Neural progenitor cell (in vitro differentiated cells): Measurements from ENCODE around the gene FRMPD1. TPM values are rescaled to one million over a fixed set of nuclear protein-coding genes. Genes with fewer than 3 reads are reported as not detected.

Source experiments
- DNase-seq: peaks from one replicate; pipeline ENCODE4 v3.0.0-alpha.2; 2016; ENCODE audit warnings: low spot score
- H2AFZ ChIP-seq: fragments of 200-600 bp; sonication (generic); replicated peaks from 2 replicates; pipeline ENCODE4 v1.6.1; 2016; ENCODE audit warnings: antibody characterized with exemption
- H3F3A ChIP-seq: fragments of 200-600 bp; sonication (generic); 2 replicates; pipeline ENCODE4 v1.6.1; 2016; ENCODE audit warnings: antibody characterized with exemption, low read depth
- H3K27ac ChIP-seq: fragments of 200-600 bp; sonication (generic); 2 replicates; pipeline ENCODE4 v1.5.1; 2016; ENCODE audit warnings: mild to moderate bottlenecking
- H3K27me3 ChIP-seq: fragments of 200-600 bp; sonication (generic); 2 replicates; pipeline ENCODE4 v1.6.1; 2016; ENCODE audit warnings: mild to moderate bottlenecking, moderate library complexity
- H3K36me3 ChIP-seq: fragments of 200-600 bp; sonication (generic); 2 replicates; pipeline ENCODE4 v1.5.1; 2016
- H3K4me1 ChIP-seq: fragments of 200-600 bp; sonication (generic); 2 replicates; pipeline ENCODE4 v1.6.1; 2016; ENCODE audit warnings: mixed run types
- H3K4me2 ChIP-seq: fragments of 200-600 bp; sonication (generic); 2 replicates; pipeline ENCODE4 v1.6.1; 2016
- H3K4me3 ChIP-seq: fragments of 200-600 bp; sonication (generic); 2 replicates; pipeline ENCODE4 v1.5.1; 2016
- H3K79me2 ChIP-seq: fragments of 200-600 bp; sonication (generic); 2 replicates; pipeline ENCODE4 v1.6.1; 2016; ENCODE audit warnings: low read depth
- H3K9ac ChIP-seq: fragments of 200-600 bp; sonication (generic); 2 replicates; pipeline ENCODE4 v1.6.1; 2016
- H3K9me3 ChIP-seq: fragments of 200-600 bp; sonication (generic); 2 replicates; pipeline ENCODE4 v1.5.1; 2016; ENCODE audit warnings: low read depth
- H4K20me1 ChIP-seq: fragments of 200-600 bp; sonication (generic); 2 replicates; pipeline ENCODE4 v1.6.1; 2016; ENCODE audit warnings: low read depth
- H3K27ac Mint-ChIP-seq: 3 replicates; pipeline ENCODE4 v1.8.0; 2021; ENCODE audit warnings: mixed read lengths
- H3K27me3 Mint-ChIP-seq: 2 replicates; pipeline ENCODE4 v1.8.0; 2022; ENCODE audit warnings: low read depth, mild to moderate bottlenecking, inconsistent platforms, moderate library complexity, mixed read lengths; ENCODE audit not compliant: insufficient read depth
- H3K36me3 Mint-ChIP-seq: 3 replicates; pipeline ENCODE4 v1.8.0; 2021; ENCODE audit warnings: mixed read lengths
- H3K4me1 Mint-ChIP-seq: 3 replicates; pipeline ENCODE4 v1.8.0; 2021; ENCODE audit warnings: mixed read lengths
- H3K4me3 Mint-ChIP-seq: 3 replicates; pipeline ENCODE4 v1.8.0; 2021; ENCODE audit warnings: mild to moderate bottlenecking, moderate library complexity, mixed read lengths
- H3K9me3 Mint-ChIP-seq: 3 replicates; pipeline ENCODE4 v1.8.0; 2020; ENCODE audit warnings: mixed read lengths
- CTCF ChIP-seq: fragments of 200-600 bp; sonication (generic); IDR thresholded peaks from 2 replicates; pipeline ENCODE4 v1.5.1; 2017; ENCODE audit warnings: antibody characterized with exemption, mild to moderate bottlenecking
- EZH2 ChIP-seq: fragments of 200-600 bp; sonication (generic); IDR thresholded peaks from 2 replicates; pipeline ENCODE4 v1.6.1; 2017; ENCODE audit warnings: antibody characterized with exemption, mild to moderate bottlenecking, moderate library complexity
- EZH2phosphoT487 ChIP-seq: fragments of 200-600 bp; sonication (generic); IDR thresholded peaks from 2 replicates; pipeline ENCODE4 v1.6.1; 2017; ENCODE audit warnings: antibody characterized with exemption
- total RNA-seq: library from RNA; depleted of rRNA; stranded (reverse); fragments of >200 nt; gene quantifications from 2 replicates; pipeline ENCODE4 v1.2.3, GENCODE V29; 2015; ENCODE audit warnings: low replicate concordance

Gene FRMPD1
- total RNA-seq, 1 donor from 2014 or later, result not detected

GRCh38 chr9:37715260-37715659, 64.5 kb downstream of the FRMPD1 start:
- no peaks in the 10 kb centered on the region for H3K36me3 ChIP-seq
- Mint-ChIP-seq H3K4me1 (peaks cover 8% of the 10 kb centered on the region), H3K4me3 (no peak overlapping the region)

GRCh38 chr9:37715991-37716505, 65.3 kb downstream of the FRMPD1 start:
- Histone ChIP-seq H3K27ac (no peak overlapping the region), H3K9ac (no peak overlapping the region), H3K4me1 (no peaks in the 10 kb centered on the region), H3K4me3 (no peak overlapping the region), H3K4me2 (no peak overlapping the region), H3K9me3 (no peaks in the 10 kb centered on the region), H3K27me3 (no peaks in the 10 kb centered on the region), H2AFZ (no peak overlapping the region), H3F3A (no peaks in the 10 kb centered on the region), H3K79me2 (no peaks in the 10 kb centered on the region), H4K20me1 (no peaks in the 10 kb centered on the region), H3K36me3 (no peaks in the 10 kb centered on the region)
- TF ChIP-seq EZH2 (no peak), EZH2phosphoT487 (no peak), CTCF (no peak)
- no peaks in the 10 kb centered on the region for H3K9me3 Mint-ChIP-seq
- H3K36me3 Mint-ChIP-seq, result no peaks in the 10 kb centered on the region
- peaks cover 8% of the 10 kb centered on the region for H3K4me1 Mint-ChIP-seq
- DNase-seq, result no peak
- no peak overlapping the region for H3K4me3 Mint-ChIP-seq
- H3K27ac Mint-ChIP-seq, result no peak overlapping the region
- peaks cover 8% of the 10 kb centered on the region for H3K27me3 Mint-ChIP-seq

More at GRCh38 chr9:37715260-37715659, 64.5 kb downstream of the FRMPD1 start:
- H3K4me3 ChIP-seq, result no peak overlapping the region
- H3K4me1 ChIP-seq, result no peaks in the 10 kb centered on the region
- H3K9me3 ChIP-seq, result no peaks in the 10 kb centered on the region
- Mint-ChIP-seq H3K36me3 (no peaks in the 10 kb centered on the region), H3K27ac (no peak overlapping the region), H3K9me3 (no peaks in the 10 kb centered on the region), H3K27me3 (peaks cover 8% of the 10 kb centered on the region)
- H3K27ac ChIP-seq, result no peak overlapping the region
- no peak for DNase-seq
- H3F3A ChIP-seq, result no peaks in the 10 kb centered on the region
- H3K4me2 ChIP-seq, result no peak overlapping the region
- H2AFZ ChIP-seq, result no peak overlapping the region
- no peak overlapping the region for H3K9ac ChIP-seq
- no peaks in the 10 kb centered on the region for H3K27me3 ChIP-seq
- no peaks in the 10 kb centered on the region for H4K20me1 ChIP-seq
- no peaks in the 10 kb centered on the region for H3K79me2 ChIP-seq
- TF ChIP-seq EZH2phosphoT487 (no peak), EZH2 (no peak), CTCF (no peak)

GRCh38 chr9:37719526-37719925, 68.8 kb downstream of the FRMPD1 start:
- Mint-ChIP-seq H3K27me3 (peaks cover 5% of the 10 kb centered on the region), H3K36me3 (no peaks in the 10 kb centered on the region), H3K27ac (no peak overlapping the region), H3K4me3 (no peak overlapping the region), H3K4me1 (peaks cover 8% of the 10 kb centered on the region), H3K9me3 (no peaks in the 10 kb centered on the region)
- no peaks in the 10 kb centered on the region for H3F3A ChIP-seq
- no peak overlapping the region for H3K27ac ChIP-seq
- no peaks in the 10 kb centered on the region for H3K27me3 ChIP-seq
- no peaks in the 10 kb centered on the region for H3K4me1 ChIP-seq
- no peak overlapping the region for H3K4me2 ChIP-seq
- H3K9me3 ChIP-seq, result no peaks in the 10 kb centered on the region
- TF ChIP-seq CTCF (no peak), EZH2phosphoT487 (no peak), EZH2 (no peak)
- H3K36me3 ChIP-seq, result no peaks in the 10 kb centered on the region
- no peak overlapping the region for H3K4me3 ChIP-seq
- no peak overlapping the region for H3K9ac ChIP-seq
- H4K20me1 ChIP-seq, result no peaks in the 10 kb centered on the region
- H2AFZ ChIP-seq, result no peak overlapping the region
- no peak for DNase-seq
- H3K79me2 ChIP-seq, result no peaks in the 10 kb centered on the region
